Right atrium auricular region (tissue), 2 donors: Measurements from ENCODE around the gene TLR10. TPM values are rescaled to one million over a fixed set of nuclear protein-coding genes. Genes with fewer than 3 reads are reported as not detected.
"Not testable (repeated sequence)": the region's sequence is repeated elsewhere in the genome, so short reads cannot be mapped to it uniquely, and the experiment has no call there.

ENCODE experiments used
- DNase-seq: peaks from one replicate; pipeline ENCODE4 v3.0.0-alpha.2; 2019; ENCODE audit warnings: low spot score
- H3K27ac ChIP-seq, 2 donors: fragments of 200-600 bp; sonication (generic); 1 replicate in 1 of 2; 2 replicates in 1 of 2; pipeline ENCODE4 v1.5.1; 2016 to 2019
- H3K27me3 ChIP-seq, 2 donors: fragments of 200-600 bp; sonication (generic); one replicate each; pipeline versions ENCODE4 v1.5.1 to v1.6.0; 2017 to 2019
- H3K36me3 ChIP-seq: fragments of 200-600 bp; sonication (generic); one replicate; pipeline ENCODE4 v1.5.1; 2016
- H3K4me1 ChIP-seq, 2 donors: fragments of 200-600 bp; sonication (generic); one replicate each; pipeline versions ENCODE4 v1.5.1 to v1.6.0; 2017 to 2019
- H3K4me3 ChIP-seq, 2 donors: fragments of 200-600 bp; sonication (generic); 1 replicate in 1 of 2; 2 replicates in 1 of 2; pipeline ENCODE4 v1.5.1; 2017 to 2019; ENCODE audit warnings: mild to moderate bottlenecking in 1 of 2, moderate library complexity in 1 of 2
- H3K9me3 ChIP-seq, 2 donors: fragments of 200-600 bp; sonication (generic); one replicate each; pipeline ENCODE4 v1.5.1; 2019
- CTCF ChIP-seq, 2 donors: fragments of 200-600 bp; sonication (generic); IDR thresholded peaks; one replicate each; pipeline ENCODE4 v1.5.1; 2019; ENCODE audit warnings: antibody characterized with exemption in 2 of 2
- total RNA-seq, 2 donors: library from RNA; depleted of rRNA; stranded (reverse); fragments of >200 nt; gene quantifications; one replicate each; pipeline ENCODE4 v1.1.0, GENCODE V29; 2016

Gene TLR10
- total RNA-seq, 2 donors from 2014 or later = 0.08 TPM; not detected in 1

GRCh38 chr4:38769857-38770256 is 12.9 kb downstream of the TLR10 start:
- DNase-seq = no peak
- Histone ChIP-seq H3K9me3 (peaks cover 0 to 7% of the 10 kb centered on the region in 2 donors), H3K36me3 (no peaks in the 10 kb centered on the region), H3K4me3 (no peak overlapping the region), H3K27me3 (no peaks in the 10 kb centered on the region), H3K27ac (no peak overlapping the region), H3K4me1 (no peaks in the 10 kb centered on the region)
- no peak for TF ChIP-seq CTCF (IDR thresholded peaks at IDR 0.05)

- Histone ChIP-seq H3K36me3 (no peaks in the 10 kb centered on the region), H3K4me1 (no peaks in the 10 kb centered on the region), H3K27ac (no peak overlapping the region), H3K9me3 (peaks cover 0 to 3% of the 10 kb centered on the region in 2 donors), H3K27me3 (no peaks in the 10 kb centered on the region), H3K4me3 (no peak overlapping the region)
- DNase-seq = no peak
- TF ChIP-seq CTCF (IDR thresholded peaks at IDR 0.05) = no peak
These were observed 13.3 kb downstream of the TLR10 start for GRCh38 chr4:38769441-38769840.

- H3K36me3 ChIP-seq = no peaks in the 10 kb centered on the region
- H3K27ac ChIP-seq = no peak overlapping the region
- no peak for TF ChIP-seq CTCF (IDR thresholded peaks at IDR 0.05)
- no peaks in the 10 kb centered on the region for H3K9me3 ChIP-seq
- no peaks in the 10 kb centered on the region for H3K27me3 ChIP-seq
- H3K4me1 ChIP-seq = no peaks in the 10 kb centered on the region
- no peak for DNase-seq
- H3K4me3 ChIP-seq = no peak overlapping the region
These were observed 13.8 kb downstream of the TLR10 start for GRCh38 chr4:38768968-38769394.

GRCh38 chr4:38766940-38767339 is 15.8 kb downstream of the TLR10 start:
- H3K4me3 ChIP-seq, H3K4me1 ChIP-seq, H3K36me3 ChIP-seq, H3K9me3 ChIP-seq, DNase-seq, H3K27ac ChIP-seq, H3K27me3 ChIP-seq: not testable (repeated sequence)

- Histone ChIP-seq H3K36me3 (no peaks in the 10 kb centered on the region), H3K9me3 (no peaks in the 10 kb centered on the region), H3K27me3 (no peaks in the 10 kb centered on the region), H3K4me1 (no peaks in the 10 kb centered on the region), H3K27ac (no peak overlapping the region), H3K4me3 (no peak overlapping the region)
- DNase-seq = no peak
- no peak for TF ChIP-seq CTCF (IDR thresholded peaks at IDR 0.05)
These were observed 17.4 kb downstream of the TLR10 start for GRCh38 chr4:38765382-38765781.

- Histone ChIP-seq H3K27me3 (no peaks in the 10 kb centered on the region), H3K36me3 (no peaks in the 10 kb centered on the region), H3K27ac (no peak overlapping the region), H3K4me1 (peaks cover 0 to 3% of the 10 kb centered on the region in 2 donors), H3K9me3 (no peaks in the 10 kb centered on the region), H3K4me3 (no peak overlapping the region)
- no peak for DNase-seq
- no peak for TF ChIP-seq CTCF (IDR thresholded peaks at IDR 0.05)
These were observed 18.5 kb downstream of the TLR10 start for GRCh38 chr4:38764277-38764676.
